CD4-positive, alpha-beta T cell treated with Interferon gamma for 1 hour (primary cell): ENCODE data around the gene UBIAD1.

Experiments used
- DNase-seq: peaks from one replicate; pipeline ENCODE4 v3.0.0-alpha.2; 2020

The UBIAD1 gene

DNA sequence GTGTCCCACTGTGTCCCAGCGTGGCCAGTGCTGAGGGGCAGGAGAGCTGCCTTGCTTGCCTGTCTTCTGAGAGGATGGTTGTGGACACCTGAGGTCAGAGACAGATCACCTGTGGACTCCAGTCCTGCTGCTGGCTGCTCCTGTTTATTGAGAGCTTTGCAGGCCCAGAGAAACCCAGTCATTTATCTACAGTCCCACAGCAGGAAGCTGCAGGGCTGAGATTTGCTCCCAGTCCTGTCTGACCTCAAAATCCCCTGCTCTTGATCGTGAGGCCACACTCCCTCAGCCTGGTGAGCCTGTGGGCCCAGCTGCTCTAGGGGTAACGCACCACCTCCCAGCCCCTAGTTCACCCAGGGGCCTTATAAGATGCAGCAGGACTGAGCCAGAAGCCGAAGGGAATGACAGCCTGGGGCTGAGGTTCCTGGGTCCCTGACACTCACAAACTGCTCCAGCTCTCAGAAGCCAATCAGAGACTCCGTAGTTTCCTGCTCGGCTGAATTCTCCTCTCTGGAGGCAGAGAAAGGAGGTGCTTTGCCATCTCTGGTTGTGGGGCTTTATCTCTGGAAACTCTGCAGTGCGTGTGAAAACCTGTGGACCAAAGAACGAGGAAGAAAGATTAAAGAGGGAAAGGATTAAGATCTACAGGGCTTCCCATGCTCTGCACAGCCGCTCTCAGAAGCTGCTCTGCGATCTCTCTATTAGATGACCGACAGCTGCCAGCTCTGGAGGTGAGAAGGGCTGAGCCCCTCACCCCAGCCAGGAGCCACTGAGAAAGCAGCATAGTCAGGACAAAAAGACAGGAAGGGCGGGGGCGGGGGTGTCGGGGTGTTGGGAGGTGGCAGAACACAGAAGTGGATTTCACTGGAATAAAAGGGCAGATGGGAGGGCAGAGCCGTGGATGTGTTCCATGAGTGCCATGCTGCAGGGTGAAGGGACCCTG, 39.1 kb downstream of the UBIAD1 start:
- no peak for DNase-seq

DNA sequence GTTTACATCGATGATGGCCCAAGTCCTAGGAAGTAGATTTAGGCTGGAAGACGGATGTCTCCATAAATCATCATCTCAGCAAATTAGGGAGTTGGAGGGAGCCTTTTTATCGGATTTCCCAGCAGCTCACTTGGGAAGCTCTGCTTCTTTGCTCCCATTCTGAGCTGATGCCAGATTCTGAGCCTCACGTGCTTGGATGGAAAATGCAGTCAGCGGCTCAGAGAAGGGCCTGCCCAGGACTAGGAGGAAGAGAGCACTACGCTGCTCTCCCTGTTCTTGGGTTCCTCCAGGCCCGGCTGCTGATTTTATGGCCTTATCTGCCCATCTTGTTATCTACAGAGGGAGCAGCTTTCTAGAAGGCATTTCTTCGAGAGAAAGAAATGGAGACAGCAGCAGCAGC, 42.0 kb downstream of the UBIAD1 start:
- DNase-seq = no peak

DNA sequence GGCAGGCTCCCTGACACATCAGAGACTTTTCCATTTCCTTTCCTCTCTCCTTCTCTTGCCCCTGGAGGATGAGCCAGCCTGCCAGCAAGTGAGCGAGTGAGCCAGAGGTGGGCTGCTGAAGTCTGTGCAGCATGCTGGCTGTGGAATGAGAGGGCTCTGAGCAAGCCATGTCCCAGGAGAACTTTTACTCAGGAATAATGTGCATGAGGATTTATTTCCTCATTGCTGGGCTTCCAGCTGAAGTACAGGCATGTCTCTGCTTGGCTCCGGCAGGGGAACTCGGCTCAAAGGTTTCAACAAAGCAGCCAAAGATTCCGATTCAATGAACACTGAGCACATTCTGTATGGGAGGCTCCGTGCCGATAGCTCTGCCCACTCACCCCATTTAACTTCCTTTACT, 43.7 kb downstream of the UBIAD1 start:
- DNase-seq = no peak

GRCh38 chr1:11318982-11319381, 46.0 kb downstream of the UBIAD1 start:
- DNase-seq = no peak

DNA sequence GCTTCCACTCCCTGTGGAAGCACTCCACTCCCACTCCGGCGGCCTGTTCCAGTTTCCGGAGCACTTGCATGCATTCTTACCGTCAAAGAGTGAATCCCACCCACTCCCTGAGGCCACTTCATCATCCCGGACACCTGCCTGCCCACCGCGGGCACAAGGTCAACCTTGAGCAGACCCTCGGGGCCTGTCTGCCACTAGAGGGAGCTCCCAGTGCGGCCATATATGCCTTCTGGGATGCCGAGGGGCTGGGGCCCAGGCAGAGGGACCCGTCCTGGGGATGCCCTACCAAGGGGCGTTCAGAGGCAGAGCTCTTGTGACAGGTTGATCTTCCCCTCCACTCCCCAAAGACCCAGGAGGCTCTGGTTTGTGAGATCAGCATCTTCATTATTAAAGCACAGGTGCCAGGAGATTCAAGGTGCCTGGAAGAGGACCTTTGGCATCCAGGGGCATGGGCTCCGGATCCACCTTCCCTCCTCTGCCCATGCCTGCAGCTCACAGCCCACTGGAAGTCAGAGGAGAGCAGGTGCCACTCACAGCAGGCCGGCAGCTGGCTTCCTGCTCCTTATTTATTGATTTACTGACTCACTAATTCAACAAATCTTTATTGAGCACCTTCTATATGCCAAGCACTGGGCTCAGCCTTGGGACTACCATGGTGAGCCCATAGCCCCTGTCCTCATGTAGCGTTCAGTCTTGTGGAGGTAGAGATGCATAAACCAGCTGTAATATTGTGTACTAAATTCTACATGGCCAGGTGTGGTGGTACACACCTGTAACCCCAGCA, 47.3 kb downstream of the UBIAD1 start:
- peak; percentile 13 for DNase-seq

DNA sequence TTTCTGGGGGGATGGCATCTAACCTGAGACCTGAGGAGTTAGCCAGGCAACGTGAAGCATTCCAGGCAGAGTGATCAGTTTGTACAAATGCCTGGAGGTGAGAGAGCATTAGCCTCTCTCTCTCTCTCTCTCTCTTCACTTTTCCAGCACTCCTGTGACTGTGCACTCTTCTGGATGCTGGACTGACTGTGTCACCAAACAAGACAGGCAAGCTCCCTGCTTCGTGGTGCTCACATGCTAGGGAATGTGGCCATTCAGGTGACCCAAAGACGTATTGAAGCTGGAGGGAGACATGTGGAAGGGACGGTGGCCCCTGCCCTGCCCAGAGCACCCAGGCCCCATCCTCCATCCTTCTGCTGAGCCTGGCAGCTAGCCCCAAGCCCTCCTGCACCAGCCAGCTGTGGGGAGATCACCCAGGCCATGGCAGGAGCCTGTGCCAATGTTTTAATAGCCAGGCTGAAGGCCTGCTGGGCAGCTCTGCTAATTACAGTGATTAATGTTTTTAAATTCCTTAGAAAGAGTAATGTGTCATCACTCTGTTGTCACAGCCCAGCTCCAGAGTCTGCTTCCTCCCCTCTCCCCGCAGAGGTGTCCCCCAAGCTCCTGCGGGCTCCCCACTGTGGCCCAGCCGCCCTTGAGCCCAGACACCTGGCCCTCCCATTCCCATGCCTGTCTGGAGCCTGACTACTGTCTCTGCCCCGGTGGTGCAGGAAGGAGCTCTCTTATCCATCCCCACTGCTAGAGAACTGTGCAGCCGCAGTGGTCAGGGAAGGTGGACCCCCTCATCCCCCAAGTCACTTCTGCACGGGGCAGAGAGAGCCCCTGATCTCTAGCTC, 48.9 kb downstream of the UBIAD1 start:
- DNase-seq = no peak

- DNase-seq = no peak
These were observed 51.7 kb downstream of the UBIAD1 start for GRCh38 chr1:11324567-11325165.

DNA sequence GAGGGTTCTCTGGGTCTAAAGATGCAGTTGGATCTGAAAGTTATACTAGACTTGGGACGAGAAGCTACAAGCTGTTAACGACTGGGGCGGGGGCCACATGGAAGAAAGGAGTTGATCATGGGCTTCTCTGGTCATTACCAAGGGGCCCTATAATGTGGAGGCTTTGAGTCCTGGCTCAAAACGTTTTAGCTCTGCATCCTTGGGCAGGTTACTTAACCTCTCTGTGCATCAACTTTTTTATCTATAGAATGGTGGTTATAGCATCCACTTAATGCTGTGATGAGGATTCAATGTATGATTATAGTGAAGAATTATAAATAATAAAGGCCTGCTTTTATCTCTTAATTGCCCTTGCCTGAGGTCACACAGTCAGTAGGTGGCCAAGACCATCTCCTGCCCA, 53.1 kb downstream of the UBIAD1 start:
- no peak for DNase-seq

DNA sequence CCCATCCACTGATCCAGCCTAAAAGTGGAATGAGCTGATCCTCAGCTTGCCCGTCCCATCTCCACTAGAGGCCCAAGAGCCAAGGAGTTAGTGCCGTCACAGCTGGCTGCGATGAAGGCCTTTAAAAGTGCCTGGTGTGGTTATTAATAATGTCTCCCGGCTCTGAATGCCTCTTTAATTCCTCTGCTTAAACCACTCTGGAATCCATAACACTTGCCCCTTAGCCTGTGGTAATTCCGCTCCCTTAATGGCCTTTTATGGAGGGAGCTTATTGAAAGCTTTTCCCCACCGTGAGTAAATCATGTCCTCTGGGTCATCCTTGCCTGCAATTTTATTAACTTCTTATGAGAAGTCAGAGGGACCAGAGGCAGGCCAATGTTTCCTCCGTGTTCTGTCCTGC, 55.4 kb downstream of the UBIAD1 start:
- DNase-seq = no peak

GRCh38 chr1:11330411-11330810, 57.4 kb downstream of the UBIAD1 start:
- DNase-seq = no peak

DNA sequence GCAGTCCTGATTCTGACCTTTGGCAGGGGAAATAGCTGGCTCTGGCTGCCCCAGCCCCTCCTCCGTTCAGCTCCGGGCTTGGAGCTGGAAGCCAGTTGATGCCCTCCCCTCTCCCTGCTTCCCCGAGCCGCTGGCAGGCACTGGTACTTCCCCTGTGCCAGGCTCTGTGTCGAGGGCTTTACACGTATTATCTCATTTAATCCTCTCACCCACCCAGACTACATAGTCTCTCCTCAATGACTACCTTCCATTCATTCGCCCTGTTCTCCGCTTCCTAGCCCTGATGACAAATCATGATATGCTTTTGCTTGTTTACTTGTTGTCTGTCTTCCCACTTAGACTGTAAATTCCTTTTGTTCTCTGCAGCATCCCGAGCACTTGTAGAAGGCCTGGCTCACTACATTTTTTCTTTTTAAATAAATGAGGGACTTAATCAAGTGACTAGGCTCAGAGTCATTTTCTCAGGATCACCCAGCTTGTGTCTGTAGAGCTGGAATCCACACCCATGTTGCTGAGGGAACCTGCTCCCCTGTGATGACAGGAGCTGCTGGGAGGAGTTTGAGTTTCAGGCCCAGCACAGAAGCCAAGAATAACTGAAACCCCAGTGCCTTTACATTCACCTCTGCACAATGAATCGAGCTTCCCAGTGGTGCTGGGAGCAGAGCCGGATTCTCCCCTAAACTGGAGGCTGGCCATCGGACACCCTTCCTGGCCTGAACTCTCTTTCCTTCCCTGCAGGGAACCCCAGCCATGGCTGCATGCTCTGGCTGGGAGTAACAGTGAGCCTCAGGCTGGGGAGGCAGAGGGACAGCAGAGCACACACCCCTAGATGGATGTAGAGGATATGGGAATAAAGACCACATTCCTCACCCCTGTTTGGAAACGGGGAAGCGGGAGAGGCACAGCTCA, 58.3 kb downstream of the UBIAD1 start:
- no peak for DNase-seq

GRCh38 chr1:11331945-11332546, 59.0 kb downstream of the UBIAD1 start:
- DNase-seq = no peak

DNA sequence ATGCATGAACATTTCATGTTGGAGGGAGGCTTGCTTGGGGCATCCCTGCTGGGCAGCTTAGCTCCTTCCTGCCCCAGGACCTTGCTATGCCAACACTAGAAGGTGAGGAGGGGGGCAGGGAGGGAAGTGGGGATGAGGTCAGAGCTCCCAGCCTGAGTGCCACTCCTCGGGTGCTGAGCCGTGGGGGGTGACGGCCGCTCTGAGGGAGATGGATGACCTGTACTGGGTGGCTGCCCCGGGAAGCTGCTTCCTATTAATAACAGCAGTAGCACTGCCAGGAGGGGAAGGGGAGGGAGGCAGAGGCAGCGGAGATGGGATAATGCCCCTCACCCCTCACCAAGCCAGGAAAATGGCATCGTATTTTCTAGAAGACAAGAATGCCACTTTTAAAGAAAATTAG, 60.6 kb downstream of the UBIAD1 start:
- no peak for DNase-seq

GRCh38 chr1:11334261-11334804, 61.3 kb downstream of the UBIAD1 start:
- no peak for DNase-seq

DNA sequence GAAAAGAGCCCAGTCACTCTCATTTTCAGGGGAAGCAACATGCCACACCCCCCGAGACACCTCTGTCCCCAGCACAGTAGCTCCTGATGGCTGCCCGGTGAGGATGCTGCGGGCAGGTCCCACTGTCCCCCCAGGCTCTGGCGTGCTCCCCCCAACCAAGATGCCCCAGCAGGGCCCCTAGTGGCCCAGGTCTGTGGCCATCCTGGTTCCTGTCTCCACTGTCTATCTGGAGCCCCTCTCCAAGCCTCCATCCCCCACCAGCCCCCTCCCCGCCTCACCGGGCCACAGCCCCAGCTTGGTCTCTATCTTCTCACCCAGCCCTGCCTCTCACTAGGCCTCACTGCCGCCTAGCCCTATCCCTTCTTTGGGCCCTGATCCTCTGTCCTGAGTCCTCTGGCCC, 61.8 kb downstream of the UBIAD1 start:
- DNase-seq = no peak

GRCh38 chr1:11335417-11336056, 62.5 kb downstream of the UBIAD1 start:
- DNase-seq = peak; percentile 56

DNA sequence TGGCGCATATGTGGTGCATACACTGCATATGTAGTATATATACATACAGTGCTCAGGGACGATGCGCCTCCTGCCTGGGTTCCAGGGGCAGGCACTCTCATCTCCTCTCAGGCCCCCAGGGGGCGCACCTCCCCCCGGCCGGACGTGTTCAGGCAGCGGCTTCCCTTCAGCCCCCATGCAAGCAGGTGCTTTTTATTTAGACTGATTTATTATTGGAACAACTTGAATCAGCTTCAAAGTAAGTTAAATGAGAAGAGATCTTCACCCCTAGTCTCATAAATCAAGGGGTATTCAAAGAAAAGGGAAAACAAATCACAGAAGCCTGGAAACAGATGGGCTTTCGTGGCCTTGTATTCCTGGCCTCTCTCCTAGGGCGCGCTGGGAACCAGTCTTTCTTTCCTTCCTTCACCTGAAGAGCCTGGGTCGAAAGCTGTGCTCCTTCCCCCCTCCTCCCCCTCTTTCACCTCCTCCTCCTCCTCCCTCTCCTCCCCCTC, 64.6 kb downstream of the UBIAD1 start:
- peak; percentile 49 for DNase-seq
